ENCODE measurements around the gene ATP8B1. TPM values are rescaled to one million over a fixed set of nuclear protein-coding genes. Genes with fewer than 3 reads are reported as not detected.
"Not testable (repeated sequence)": the region's sequence is repeated elsewhere in the genome, so short reads cannot be mapped to it uniquely, and the experiment has no call there.

ATP8B1 gene
- total RNA-seq, 4 donors from 2014 or later: 21.6 to 32.1 (median 26.8) TPM

DNA sequence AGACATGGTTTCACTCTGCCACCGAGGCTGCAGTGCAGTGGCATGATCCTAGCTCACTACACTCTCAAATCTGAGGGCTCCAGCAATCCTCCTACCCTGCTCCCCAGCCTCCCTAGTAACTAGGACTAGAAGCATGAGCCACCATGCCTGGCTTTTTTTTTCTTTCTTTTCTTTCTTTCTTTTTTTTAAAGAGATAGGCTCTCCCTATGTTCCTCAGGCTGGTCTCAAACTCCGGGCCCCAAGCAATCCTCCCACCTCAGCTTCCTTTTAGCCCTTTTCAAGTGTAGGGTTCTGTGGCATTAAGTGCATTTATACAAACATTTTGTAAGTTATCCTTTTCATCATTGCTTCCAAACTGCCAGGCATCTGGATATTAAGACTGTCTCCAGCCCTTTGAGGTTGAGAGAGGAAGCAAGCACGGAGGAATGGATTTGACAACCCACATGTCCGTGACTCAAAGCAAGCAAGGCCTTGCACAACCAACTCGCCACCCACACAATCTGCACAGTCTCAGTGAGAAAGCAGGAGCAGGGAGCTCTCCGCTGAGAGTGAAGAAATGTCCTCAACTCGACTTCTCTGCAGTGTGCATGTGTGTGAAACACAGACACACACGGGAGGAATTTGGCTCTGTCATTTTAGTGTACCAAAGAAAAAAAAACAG is 65.6 kb downstream of the ATP8B1 start:
- no peak for TF ChIP-seq CTCF (IDR thresholded peaks at IDR 0.05)
- whole genome bisulfite sequencing, 2 donors: 37 to 43% methylated on average over 8 of the region's 8 CpGs
- no peak overlapping the region for H3K4me3 ChIP-seq (ENCODE audit: low read depth, poor library complexity, severe bottlenecking)
- intact Hi-C loops (cut with DNase I; ENCODE audit: low total_unique reads): no loop called here
- peak; percentile 83 to 91 for DNase-seq (ENCODE audit: low spot score in 2 of 2)

DNA sequence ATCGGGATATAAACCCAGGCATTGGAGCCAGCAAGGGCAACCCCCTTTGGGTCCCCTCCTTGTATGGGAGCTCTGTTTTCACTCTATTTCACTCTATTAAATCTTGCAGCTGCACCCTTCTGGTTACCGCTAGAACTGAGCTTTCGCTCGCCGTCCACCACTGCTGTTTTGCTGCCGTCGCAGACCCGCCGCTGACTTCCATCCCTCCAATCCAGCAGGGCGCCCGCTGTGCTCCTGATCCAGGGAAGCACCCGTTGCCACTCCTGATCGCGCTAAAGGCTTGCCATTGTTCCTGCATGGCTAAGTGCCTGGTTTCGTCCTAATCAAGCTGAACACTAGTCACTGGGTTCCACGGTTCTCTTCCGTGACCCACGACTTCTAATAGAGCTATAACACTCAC is 68.1 kb downstream of the ATP8B1 start:
- 97 to 99% methylated on average over 18 of the region's 18 CpGs for WGBS, 2 donors
- intact Hi-C loops (cut with DNase I; ENCODE audit: low total_unique reads); DNase-seq (ENCODE audit: low spot score in 2 of 2); H3K4me3 ChIP-seq (ENCODE audit: low read depth, poor library complexity, severe bottlenecking): not testable (repeated sequence)

GRCh38 chr18:57733861-57734260 is 69.3 kb downstream of the ATP8B1 start:
- no peak for TF ChIP-seq CTCF (IDR thresholded peaks at IDR 0.05)
- TF ChIP-seq POLR2A (IDR thresholded peaks at IDR 0.05): no peak
- WGBS, 2 donors: 93 to 98% methylated on average over 3 of the region's 3 CpGs
- DNase-seq (ENCODE audit: low spot score in 2 of 2): no peak
- H3K4me3 ChIP-seq (ENCODE audit: low read depth, poor library complexity, severe bottlenecking): no peak overlapping the region
- intact Hi-C loops (cut with DNase I; ENCODE audit: low total_unique reads): no loop called here

GRCh38 chr18:57730146-57730545 is 73.0 kb downstream of the ATP8B1 start:
- no peak for DNase-seq (ENCODE audit: low spot score in 2 of 2)
- WGBS, 2 donors: 58 to 59% methylated on average over 5 of the region's 5 CpGs
- intact Hi-C loops (cut with DNase I; ENCODE audit: low total_unique reads): no loop called here
- TF ChIP-seq POLR2A (IDR thresholded peaks at IDR 0.05) (no peak), CTCF (IDR thresholded peaks at IDR 0.05) (no peak)
- H3K4me3 ChIP-seq (ENCODE audit: low read depth, poor library complexity, severe bottlenecking): no peak overlapping the region

GRCh38 chr18:57728941-57729511 is 74.1 kb downstream of the ATP8B1 start:
- no peak overlapping the region for H3K4me3 ChIP-seq (ENCODE audit: low read depth, poor library complexity, severe bottlenecking)
- intact Hi-C loops (cut with DNase I; ENCODE audit: low total_unique reads): no loop called here
- WGBS, 2 donors: 31 to 45% methylated on average over 11 of the region's 11 CpGs
- TF ChIP-seq POLR2A (IDR thresholded peaks at IDR 0.05) (no peak), CTCF (IDR thresholded peaks at IDR 0.05) (no peak)
- DNase-seq (ENCODE audit: low spot score in 2 of 2): no peak

DNA sequence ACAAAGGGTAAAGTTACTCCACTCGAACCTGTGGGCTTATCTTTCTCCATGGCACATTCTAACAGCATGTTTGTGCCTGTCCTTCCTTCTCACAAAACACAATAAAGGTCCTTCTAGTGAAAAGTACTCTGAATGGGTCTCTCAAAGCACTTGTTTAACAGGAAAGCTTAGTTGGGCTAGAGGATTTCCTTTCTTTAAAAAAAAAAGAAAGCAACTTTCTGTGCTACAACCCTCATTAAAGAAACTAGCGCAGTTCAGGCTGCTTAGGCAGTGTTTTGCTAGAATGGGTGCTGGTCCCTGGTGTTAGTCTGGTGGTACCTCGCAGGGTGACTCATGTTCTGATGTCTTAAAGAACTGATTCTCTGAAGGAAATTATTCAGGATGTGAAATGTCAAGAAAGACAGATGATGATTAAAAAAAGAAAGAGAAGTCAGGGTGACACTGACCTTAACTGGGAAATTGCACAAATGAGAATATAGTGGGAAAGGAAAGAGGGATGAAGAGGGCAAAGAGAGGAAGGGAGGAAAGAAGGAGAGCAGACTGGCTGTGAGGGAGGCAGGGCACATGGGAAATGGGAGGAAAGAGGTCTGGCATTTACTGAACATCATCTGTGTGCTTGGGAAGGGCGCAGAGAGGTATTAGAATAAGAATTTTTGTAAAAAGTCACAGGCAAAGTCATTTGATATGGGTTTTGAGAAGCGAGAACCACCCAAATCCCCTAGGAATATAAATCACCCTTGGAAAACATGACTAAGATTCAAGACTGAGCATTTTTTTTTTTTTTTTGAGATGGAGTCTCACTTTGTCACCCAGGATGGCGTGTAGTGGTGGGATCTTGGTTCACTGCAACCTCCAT is 74.9 kb downstream of the ATP8B1 start:
- no peak for TF ChIP-seq CTCF (IDR thresholded peaks at IDR 0.05)
- no peak for TF ChIP-seq POLR2A (IDR thresholded peaks at IDR 0.05)
- intact Hi-C loops (cut with DNase I; ENCODE audit: low total_unique reads): no loop called here
- no peak overlapping the region for H3K4me3 ChIP-seq (ENCODE audit: low read depth, poor library complexity, severe bottlenecking)
- WGBS, 2 donors: 47 to 52% methylated on average over 6 of the region's 6 CpGs
- DNase-seq (ENCODE audit: low spot score in 2 of 2): no peak

DNA sequence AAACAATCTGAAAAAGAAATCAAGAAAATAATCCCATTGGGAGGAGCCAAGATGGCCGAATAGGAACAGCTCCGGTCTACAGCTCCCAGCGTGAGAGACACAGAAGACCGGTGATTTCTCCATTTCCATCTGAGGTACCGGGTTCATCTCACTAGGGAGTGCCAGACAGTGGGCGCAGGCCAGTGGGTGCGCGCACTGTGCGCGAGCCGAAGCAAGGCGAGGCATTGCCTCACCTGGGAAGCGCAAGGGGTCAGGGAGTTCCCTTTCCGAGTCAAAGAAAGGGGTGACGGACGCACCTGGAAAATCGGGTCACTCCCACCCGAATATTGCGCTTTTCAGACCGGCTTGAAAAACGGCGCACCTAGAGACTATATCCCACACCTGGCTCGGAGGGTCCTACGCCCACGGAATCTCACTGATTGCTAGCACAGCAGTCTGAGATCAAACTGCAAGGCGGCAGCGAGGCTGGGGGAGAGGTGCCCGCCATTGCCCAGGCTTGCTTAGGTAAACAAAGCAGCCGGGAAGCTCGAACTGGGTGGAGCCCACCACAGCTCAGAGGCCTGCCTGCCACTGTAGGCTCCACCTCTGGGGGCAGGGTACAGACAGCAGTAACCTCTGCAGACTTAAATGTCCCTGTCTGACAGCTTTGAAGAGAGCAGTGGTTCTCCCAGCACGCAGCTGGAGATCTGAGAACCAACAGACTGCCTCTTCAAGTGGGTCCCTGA is 83.7 kb downstream of the ATP8B1 start:
- intact Hi-C loops (cut with DNase I; ENCODE audit: low total_unique reads); DNase-seq (ENCODE audit: low spot score in 2 of 2); H3K4me3 ChIP-seq (ENCODE audit: low read depth, poor library complexity, severe bottlenecking): not testable (repeated sequence)
- WGBS, 2 donors: 92 to 97% methylated on average over 28 to 29 of the region's 31 CpGs
